Esophagus squamous epithelium (tissue), 5 donors: ENCODE results near the gene DYNLL1. TPM values are rescaled to one million over a fixed set of nuclear protein-coding genes. Genes with fewer than 3 reads are reported as not detected.
A peak's percentile ranks its signal among the peaks of the same experiment; 100 is the strongest.
"Not testable (repeated sequence)": the region's sequence is repeated elsewhere in the genome, so short reads cannot be mapped to it uniquely, and the experiment has no call there.

Source experiments
- DNase-seq: peaks from one replicate; lab custom pipeline; 2025; lab: John Stamatoyannopoulos, UW
- H3K27ac ChIP-seq, 4 donors: fragments of 200-600 bp; sonication (generic); one replicate each; pipeline ENCODE4 v1.5.1; 2016 to 2019; ENCODE audit warnings: mild to moderate bottlenecking in 1 of 4
- H3K27me3 ChIP-seq, 4 donors: fragments of 200-600 bp; sonication (generic); 1 replicate in 3 of 4; 2 replicates in 1 of 4; pipeline versions ENCODE4 v1.5.1 to v1.6.0; 2017 to 2021; ENCODE audit warnings: antibody characterized with exemption in 1 of 4
- H3K36me3 ChIP-seq, 3 donors: fragments of 200-600 bp; sonication (generic); one replicate each; pipeline ENCODE4 v1.5.1; 2016 to 2019
- H3K4me1 ChIP-seq, 3 donors: fragments of 200-600 bp; sonication (generic); one replicate each; pipeline ENCODE4 v1.5.1; 2017 to 2019
- H3K4me3 ChIP-seq, 4 donors: fragments of 200-600 bp; sonication (generic); 1 replicate in 3 of 4; 2 replicates in 1 of 4; pipeline ENCODE4 v1.5.1; 2016 to 2019; ENCODE audit warnings: mild to moderate bottlenecking in 2 of 4, moderate library complexity in 1 of 4
- H3K9me3 ChIP-seq, 3 donors: fragments of 200-600 bp; sonication (generic); one replicate each; pipeline ENCODE4 v1.5.1; 2016 to 2019
- POLR2A ChIP-seq, 4 donors: fragments of 450-650 bp; IDR thresholded peaks; one replicate each; pipeline ENCODE4 v1.6.1; 2017; ENCODE audit warnings: antibody characterized with exemption in 4 of 4, mild to moderate bottlenecking in 4 of 4, moderate library complexity in 3 of 4
- WGBS, 2 donors: methylation state at CpG; one replicate each; pipeline ENCODE4 v1.1.5; 2018; 5-methylcytosine and 5-hydroxymethylcytosine counted together
- intact Hi-C: fragments of 100-400 bp; cut with DNase I; formaldehyde crosslinking; loops from one replicate; pipeline ENCODE4 v1.15.0; 2022
- total RNA-seq, 4 donors: library from RNA; depleted of rRNA; stranded (reverse); fragments of >200 nt; gene quantifications; one replicate each; pipeline ENCODE4 v1.1.0, GENCODE V29; 2016
- TF ChIP-seq, protein P1 (sequence below), 6 experiments: fragments of 450-650 bp in 4 of 6; fragments of 200-600 bp in 2 of 6; sonication (generic) in 2 of 6; IDR thresholded peaks; one replicate each; pipeline ENCODE4 v1.5.1; 2016 to 2019; ENCODE audit warnings: antibody characterized with exemption in 6 of 6, mild to moderate bottlenecking in 4 of 6, moderate library complexity in 4 of 6
- donor health status: DM: yes; HTN: yes; CAD: no.

The DYNLL1 gene
- 100 to 1,000 TPM; 368 to 605 (median 490) TPM for total RNA-seq

GRCh38 chr12:120495731-120496412 lies at the start of gene DYNLL1:
Gene DYNLL1 (plus strand): TSS chr12:120496113. CDS start chr12:120496422, 309 bp downstream.
- Histone ChIP-seq H3K27me3 (no peaks in the 10 kb centered on the region), H3K27ac (peak within 1 kb of the TSS; percentile 89 to 95 (median 94)), H3K9me3 (no peaks in the 10 kb centered on the region), H3K36me3 (peaks cover 4 to 41% (median 10%) of the 10 kb centered on the region in 3 donors), H3K4me3 (peak within 1 kb of the TSS; percentile 82 to 99 (median 90)), H3K4me1 (peaks cover 8 to 36% (median 22%) of the 10 kb centered on the region in 3 donors)
- 0 to 2% methylated on average over 1 to 17 of the region's 53 CpGs for WGBS, 2 donors
- intact Hi-C loops, result no loop called here
- DNase-seq, result peak; percentile 71
- peak in 2 of 4 donors; percentile 83 to 89 for TF ChIP-seq POLR2A (IDR thresholded peaks at IDR 0.05)
- TF ChIP-seq, protein P1, sequence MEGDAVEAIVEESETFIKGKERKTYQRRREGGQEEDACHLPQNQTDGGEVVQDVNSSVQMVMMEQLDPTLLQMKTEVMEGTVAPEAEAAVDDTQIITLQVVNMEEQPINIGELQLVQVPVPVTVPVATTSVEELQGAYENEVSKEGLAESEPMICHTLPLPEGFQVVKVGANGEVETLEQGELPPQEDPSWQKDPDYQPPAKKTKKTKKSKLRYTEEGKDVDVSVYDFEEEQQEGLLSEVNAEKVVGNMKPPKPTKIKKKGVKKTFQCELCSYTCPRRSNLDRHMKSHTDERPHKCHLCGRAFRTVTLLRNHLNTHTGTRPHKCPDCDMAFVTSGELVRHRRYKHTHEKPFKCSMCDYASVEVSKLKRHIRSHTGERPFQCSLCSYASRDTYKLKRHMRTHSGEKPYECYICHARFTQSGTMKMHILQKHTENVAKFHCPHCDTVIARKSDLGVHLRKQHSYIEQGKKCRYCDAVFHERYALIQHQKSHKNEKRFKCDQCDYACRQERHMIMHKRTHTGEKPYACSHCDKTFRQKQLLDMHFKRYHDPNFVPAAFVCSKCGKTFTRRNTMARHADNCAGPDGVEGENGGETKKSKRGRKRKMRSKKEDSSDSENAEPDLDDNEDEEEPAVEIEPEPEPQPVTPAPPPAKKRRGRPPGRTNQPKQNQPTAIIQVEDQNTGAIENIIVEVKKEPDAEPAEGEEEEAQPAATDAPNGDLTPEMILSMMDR (IDR thresholded peaks at IDR 0.05), result peak in 4 of 6 experiments; percentile 18 to 36 (median 26)

DNA sequence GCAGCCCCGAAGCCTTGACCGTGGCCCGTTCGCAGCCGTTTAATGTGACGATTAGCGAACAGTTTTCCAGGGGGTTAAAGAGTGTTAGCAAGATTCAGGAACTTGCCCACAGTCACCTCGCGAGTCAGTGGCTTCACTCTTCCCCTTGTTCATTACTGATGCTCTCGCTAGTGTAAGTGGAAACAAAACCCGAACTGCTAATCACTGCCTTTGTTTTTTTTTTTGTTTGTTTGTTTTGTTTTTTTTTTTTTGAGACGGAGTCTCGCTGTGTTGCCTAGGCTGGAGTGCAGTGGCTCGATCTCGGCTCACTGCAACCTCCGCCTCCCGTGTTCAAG lies 49.1 kb upstream of the DYNLL1 start:
- H3K27me3 ChIP-seq, intact Hi-C loops, H3K9me3 ChIP-seq, DNase-seq: not testable (repeated sequence)
- Histone ChIP-seq H3K4me1 (peaks cover 8 to 40% (median 19%) of the 10 kb centered on the region in 3 donors), H3K4me3 (peak overlapping the region; percentile 66 to 100 (median 96)), H3K27ac (peak overlapping the region; percentile 86 to 96 (median 94)), H3K36me3 (peaks cover 0 to 67% (median 7%) of the 10 kb centered on the region in 3 donors)
- WGBS, 2 donors, result 9% methylated on average over 12 to 13 of the region's 17 CpGs

GRCh38 chr12:120447992-120448391 lies 47.9 kb upstream of the DYNLL1 start:
- intact Hi-C loops, result no loop called here
- Histone ChIP-seq H3K36me3 (peaks cover 0 to 67% (median 7%) of the 10 kb centered on the region in 3 donors), H3K4me3 (no peak overlapping the region), H3K27ac (no peak overlapping the region), H3K9me3 (no peaks in the 10 kb centered on the region), H3K27me3 (no peaks in the 10 kb centered on the region), H3K4me1 (peaks cover 8 to 40% (median 19%) of the 10 kb centered on the region in 3 donors)
- no peak for TF ChIP-seq POLR2A (IDR thresholded peaks at IDR 0.05)
- TF ChIP-seq, protein P1 (IDR thresholded peaks at IDR 0.05), result no peak
- DNase-seq, result no peak
- WGBS, 2 donors, result 93 to 96% methylated on average over 4 of the region's 4 CpGs

DNA sequence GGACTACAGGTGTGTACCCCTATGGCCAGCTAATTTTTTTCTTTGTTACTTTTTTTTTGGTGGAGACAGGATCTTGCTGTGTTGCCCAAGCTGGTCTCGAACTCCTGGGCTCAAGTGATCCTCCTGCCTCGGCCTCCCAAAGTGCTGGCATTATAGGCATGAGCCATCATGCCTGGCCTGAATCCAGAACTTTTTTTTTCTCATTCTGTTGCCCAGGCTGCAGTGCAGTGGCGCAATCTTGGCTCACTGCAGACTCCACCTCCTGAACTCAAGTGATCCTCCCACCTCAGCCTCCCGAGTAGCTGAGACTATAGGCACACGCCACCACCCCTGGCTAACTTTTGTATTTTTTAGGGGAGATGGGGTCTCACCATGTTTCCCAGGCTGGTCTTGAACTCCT lies 43.4 kb upstream of the DYNLL1 start:
- WGBS, 2 donors, result 83 to 84% methylated on average over 4 to 5 of the region's 5 CpGs
- DNase-seq, intact Hi-C loops, H3K27ac ChIP-seq, H3K27me3 ChIP-seq, H3K4me3 ChIP-seq, H3K9me3 ChIP-seq: not testable (repeated sequence)
- Histone ChIP-seq H3K36me3 (peaks cover 0 to 92% (median 12%) of the 10 kb centered on the region in 3 donors), H3K4me1 (peaks cover under 1 to 15% (median 6%) of the 10 kb centered on the region in 3 donors)

GRCh38 chr12:120453060-120453750 lies 42.7 kb upstream of the DYNLL1 start:
- no peaks in the 10 kb centered on the region for H3K27me3 ChIP-seq
- intact Hi-C loops, result no loop called here
- no peaks in the 10 kb centered on the region for H3K9me3 ChIP-seq
- no peak overlapping the region for H3K4me3 ChIP-seq
- peaks cover 0 to 8% (median 0%) of the 10 kb centered on the region in 3 donors for H3K4me1 ChIP-seq
- no peak for DNase-seq
- WGBS, 2 donors, result 89% methylated on average over 3 of the region's 3 CpGs
- H3K27ac ChIP-seq, result no peak overlapping the region
- TF ChIP-seq POLR2A (IDR thresholded peaks at IDR 0.05), result no peak
- TF ChIP-seq, protein P1 (IDR thresholded peaks at IDR 0.05), result no peak
- H3K36me3 ChIP-seq, result peaks cover 0 to 94% (median 12%) of the 10 kb centered on the region in 3 donors

GRCh38 chr12:120453977-120454376 lies 41.9 kb upstream of the DYNLL1 start:
- Histone ChIP-seq H3K4me3 (no peak overlapping the region), H3K27me3 (no peaks in the 10 kb centered on the region), H3K9me3 (no peaks in the 10 kb centered on the region), H3K36me3 (peaks cover 7 to 96% (median 12%) of the 10 kb centered on the region in 3 donors), H3K4me1 (peaks cover 0 to 3% (median 0%) of the 10 kb centered on the region in 3 donors), H3K27ac (no peak overlapping the region)
- WGBS, 2 donors, result 51 to 65% methylated on average over 4 of the region's 4 CpGs
- intact Hi-C loops, result no loop called here
- TF ChIP-seq, protein P1 (IDR thresholded peaks at IDR 0.05), result peak in 4 of 6 experiments; percentile 48 to 72 (median 52)
- TF ChIP-seq POLR2A (IDR thresholded peaks at IDR 0.05), result no peak
- DNase-seq, result no peak
